Measurements from ENCODE around the gene MAP3K20. TPM values are rescaled to one million over a fixed set of nuclear protein-coding genes. Genes with fewer than 3 reads are reported as not detected.

MAP3K20 gene
- total and polyA plus RNA-seq, 2 donors (not counting 3 experiments of a cell fraction or from before 2014, with no cell fraction given), result 7.8 to 31.5 TPM

- no peak for FAIRE-seq
- intact Hi-C loops (cut with micrococcal nuclease), result no loop called here
- CTCF ChIA-PET, result interaction anchor here (1.3 to 1.4 kb wide), 2 partner anchors 9 to 20 kb away, joined by 3 to 6 read pairs; no protein-coding TSS in a partner anchor
Measured at GRCh38 chr2:173137610-173138009, 62.0 kb downstream of the MAP3K20 start.

More at GRCh38 chr2:173137610-173138009, 62.0 kb downstream of the MAP3K20 start:
- H4K20me1 ChIP-seq (replicated peaks; ENCODE audit: control insufficient read depth, extremely low read depth, insufficient read depth, low read length), result no peaks in the 10 kb centered on the region
- no peak overlapping the region for H3K4me2 ChIP-seq (ENCODE audit: insufficient read depth, low read length)
- H3K36me3 ChIP-seq (ENCODE audit: control insufficient read depth in 2 of 2, extremely low read depth in 1 of 2, insufficient read depth in 2 of 2, low read length in 2 of 2), result no peaks in the 10 kb centered on the region
- dilution Hi-C loops (cut with MboI; ENCODE audit: extremely low pct_ligation_motif_present, low sequenced_read_pairs), result no loop called here
- H3K9ac ChIP-seq (replicated peaks; ENCODE audit: extremely low read depth, insufficient read depth, low read length), result no peak overlapping the region
- no peaks in the 10 kb centered on the region for H3K27me3 ChIP-seq (ENCODE audit: control insufficient read depth in 2 of 2, insufficient read depth in 2 of 2, low read length in 2 of 2)
- no peaks in the 10 kb centered on the region for H3K9me1 ChIP-seq (replicated peaks; ENCODE audit: control insufficient read depth, extremely low read depth, insufficient read depth, low read length)
- no peak for DNase-seq (ENCODE audit: low read depth, low spot score)
- POLR2A ChIA-PET, result no interaction called here
- H3K27ac ChIP-seq (ENCODE audit: insufficient read depth, low read depth, low read length), result no peak overlapping the region
- H2AFZ ChIP-seq (ENCODE audit: low read depth, low read length), result no peak overlapping the region
- H3K4me1 ChIP-seq (ENCODE audit: control insufficient read depth, extremely low read depth, insufficient read depth, low read length), result peaks cover 6% of the 10 kb centered on the region
- TF ChIP-seq GATA2 (IDR thresholded peaks at IDR 0.05; ENCODE audit: insufficient read depth, insufficient read length, low read depth, low read length) (no peak), POLR2A (IDR thresholded peaks at IDR 0.05; ENCODE audit: low read depth, low read length) (no peak), FOS (IDR thresholded peaks at IDR 0.05; ENCODE audit: borderline replicate concordance, insufficient read depth, low read length) (no peak), EZH2 (IDR thresholded peaks at IDR 0.05; ENCODE audit: borderline replicate concordance, low read depth, low read length, severe bottlenecking) (no peak), POLR2AphosphoS5 (IDR thresholded peaks at IDR 0.05; ENCODE audit: insufficient read depth, low read depth, low read length) (no peak), MAX (IDR thresholded peaks at IDR 0.05; ENCODE audit: insufficient read depth, insufficient read length) (no peak), MYC (IDR thresholded peaks at IDR 0.05; ENCODE audit: low read depth, low read length) (no peak), JUN (IDR thresholded peaks at IDR 0.05; ENCODE audit: borderline replicate concordance, insufficient read depth, insufficient read length, low read depth) (no peak)
- TF ChIP-seq, protein P1, sequence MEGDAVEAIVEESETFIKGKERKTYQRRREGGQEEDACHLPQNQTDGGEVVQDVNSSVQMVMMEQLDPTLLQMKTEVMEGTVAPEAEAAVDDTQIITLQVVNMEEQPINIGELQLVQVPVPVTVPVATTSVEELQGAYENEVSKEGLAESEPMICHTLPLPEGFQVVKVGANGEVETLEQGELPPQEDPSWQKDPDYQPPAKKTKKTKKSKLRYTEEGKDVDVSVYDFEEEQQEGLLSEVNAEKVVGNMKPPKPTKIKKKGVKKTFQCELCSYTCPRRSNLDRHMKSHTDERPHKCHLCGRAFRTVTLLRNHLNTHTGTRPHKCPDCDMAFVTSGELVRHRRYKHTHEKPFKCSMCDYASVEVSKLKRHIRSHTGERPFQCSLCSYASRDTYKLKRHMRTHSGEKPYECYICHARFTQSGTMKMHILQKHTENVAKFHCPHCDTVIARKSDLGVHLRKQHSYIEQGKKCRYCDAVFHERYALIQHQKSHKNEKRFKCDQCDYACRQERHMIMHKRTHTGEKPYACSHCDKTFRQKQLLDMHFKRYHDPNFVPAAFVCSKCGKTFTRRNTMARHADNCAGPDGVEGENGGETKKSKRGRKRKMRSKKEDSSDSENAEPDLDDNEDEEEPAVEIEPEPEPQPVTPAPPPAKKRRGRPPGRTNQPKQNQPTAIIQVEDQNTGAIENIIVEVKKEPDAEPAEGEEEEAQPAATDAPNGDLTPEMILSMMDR (IDR thresholded peaks at IDR 0.05; ENCODE audit: extremely low read depth in 1 of 2, insufficient read depth in 1 of 2, low read depth in 1 of 2, low read length in 2 of 2), result no peak
- H3K9me3 ChIP-seq (replicated peaks; ENCODE audit: control insufficient read depth, insufficient read depth, low read length), result no peaks in the 10 kb centered on the region
- H3K79me2 ChIP-seq (ENCODE audit: control insufficient read depth, insufficient read depth, low read length), result no peaks in the 10 kb centered on the region
- no peak overlapping the region for H3K4me3 ChIP-seq (replicated peaks in 1 of 3; ENCODE audit: insufficient read depth in 1 of 3, low read depth in 1 of 3, low read length in 3 of 3)
- BruUV-seq (replicated peaks), result no TSS peak
